RPMI7951 (cell line): Measurements from ENCODE around the gene CAMK1D. TPM values are rescaled to one million over a fixed set of nuclear protein-coding genes. Genes with fewer than 3 reads are reported as not detected.

ENCODE experiments used
- DNase-seq: peaks from one replicate; pipeline ENCODE4 v3.0.0-alpha.2; 2012; ENCODE audit warnings: low read depth
- total RNA-seq: library from RNA; depleted of rRNA; stranded (reverse); fragments of >200 nt; shearing (Covaris generic); gene quantifications from 2 replicates; pipeline ENCODE4 v1.2.3, GENCODE V29; 2014

Gene CAMK1D
- total RNA-seq, 1 experiment from 2014 or later: not detected

GRCh38 chr10:12822126-12822892, 473.0 kb downstream of the CAMK1D start:
- DNase-seq: no peak

GRCh38 chr10:12822893-12823170, 473.5 kb downstream of the CAMK1D start:
- no peak for DNase-seq

- no peak for DNase-seq
These were observed 474.0 kb downstream of the CAMK1D start for GRCh38 chr10:12823328-12823727.

GRCh38 chr10:12825260-12825849, 476.0 kb downstream of the CAMK1D start:
- DNase-seq: no peak

- no peak for DNase-seq
These were observed 477.5 kb downstream of the CAMK1D start for GRCh38 chr10:12826800-12827372.

- no peak for DNase-seq
These were observed 479.4 kb downstream of the CAMK1D start for GRCh38 chr10:12828736-12829135.

GRCh38 chr10:12829831-12830390, 480.6 kb downstream of the CAMK1D start:
- no peak for DNase-seq

- DNase-seq: no peak
These were observed 482.7 kb downstream of the CAMK1D start for GRCh38 chr10:12832096-12832495.

GRCh38 chr10:12833451-12833850, 484.1 kb downstream of the CAMK1D start:
- no peak for DNase-seq

- DNase-seq: no peak
These were observed 484.8 kb downstream of the CAMK1D start for GRCh38 chr10:12834116-12834665.

GRCh38 chr10:12834721-12835120, 485.4 kb downstream of the CAMK1D start:
- no peak for DNase-seq

GRCh38 chr10:12835709-12836108, 486.4 kb downstream of the CAMK1D start:
- DNase-seq: peak; percentile 63

GRCh38 chr10:12838366-12838765, 489.0 kb downstream of the CAMK1D start:
- no peak for DNase-seq

GRCh38 chr10:12838995-12839927, 489.9 kb downstream of the CAMK1D start:
- no peak for DNase-seq

GRCh38 chr10:12839941-12840611, 490.7 kb downstream of the CAMK1D start:
- no peak for DNase-seq

- DNase-seq: no peak
These were observed 492.1 kb downstream of the CAMK1D start for GRCh38 chr10:12841426-12841825.

- DNase-seq: no peak
These were observed 492.5 kb downstream of the CAMK1D start for GRCh38 chr10:12841826-12842225.

- no peak for DNase-seq
These were observed 493.0 kb downstream of the CAMK1D start for GRCh38 chr10:12842310-12842709.

- no peak for DNase-seq
These were observed 494.1 kb downstream of the CAMK1D start for GRCh38 chr10:12843296-12843945.

- peak; percentile 71 for DNase-seq
These were observed 495.6 kb downstream of the CAMK1D start for GRCh38 chr10:12844811-12845483.
